ENCODE data around the gene MAMLD1. TPM values are rescaled to one million over a fixed set of nuclear protein-coding genes. Genes with fewer than 3 reads are reported as not detected.

The MAMLD1 gene
- total RNA-seq, 1 experiment from 2014 or later = 0.43 TPM

GRCh38 chrX:150464001-150464400 is 100.9 kb downstream of the MAMLD1 start:
- DNase-seq = no peak
- H3K36me3 ChIP-seq = no peaks in the 10 kb centered on the region
- H3K4me3 ChIP-seq = no peak overlapping the region
- H3K9me3 ChIP-seq = no peaks in the 10 kb centered on the region
- H3K27me3 ChIP-seq = no peaks in the 10 kb centered on the region

DNA sequence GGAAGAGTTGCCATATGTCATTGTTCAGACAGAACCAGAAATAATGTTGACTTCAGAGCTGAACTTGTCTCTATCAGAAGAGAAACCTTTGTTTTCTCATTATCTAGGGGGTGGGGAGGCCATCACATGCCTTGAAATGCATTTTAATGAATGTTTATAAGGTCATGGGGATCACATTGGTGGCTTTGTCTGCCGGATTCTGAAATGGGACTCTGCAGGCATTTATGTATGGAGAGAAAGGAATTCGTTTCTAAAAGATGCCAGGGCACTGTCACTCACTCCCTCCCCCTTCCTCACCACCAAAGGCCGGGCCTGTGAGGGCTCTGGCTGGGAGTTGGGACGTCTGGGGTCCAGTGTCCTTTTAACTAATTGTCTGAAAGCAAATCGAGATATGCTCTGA is 102.2 kb downstream of the MAMLD1 start:
- H3K27me3 ChIP-seq = no peaks in the 10 kb centered on the region

GRCh38 chrX:150465881-150466775 is 103.0 kb downstream of the MAMLD1 start:
- Histone ChIP-seq H3K9me3 (no peaks in the 10 kb centered on the region), H3K4me3 (no peak overlapping the region), H3K36me3 (no peaks in the 10 kb centered on the region), H3K27me3 (no peaks in the 10 kb centered on the region)
- no peak for DNase-seq

More for the DNA sequence above, 102.2 kb downstream of the MAMLD1 start:
- H3K4me3 ChIP-seq = no peak overlapping the region
- DNase-seq = no peak
- no peaks in the 10 kb centered on the region for H3K9me3 ChIP-seq
- no peaks in the 10 kb centered on the region for H3K36me3 ChIP-seq

DNA sequence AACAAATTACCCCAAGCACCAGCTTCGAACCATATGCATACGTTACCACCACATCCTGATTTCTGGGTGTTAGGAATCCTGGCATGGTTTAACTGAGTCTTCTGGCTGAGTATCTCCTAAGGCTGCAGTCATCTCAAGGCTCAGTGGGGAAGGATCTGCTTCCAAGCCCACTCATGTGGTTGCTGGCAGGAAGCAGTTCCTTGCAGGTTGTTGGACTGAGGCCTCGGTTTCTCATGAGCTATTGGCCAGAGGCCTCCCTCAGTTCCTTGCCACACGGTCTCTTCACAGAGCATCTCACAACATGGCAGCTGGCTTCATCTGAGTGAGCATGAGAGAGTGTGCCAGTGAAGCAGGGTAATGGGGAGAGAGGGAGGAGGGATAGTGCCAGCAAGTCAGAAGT is 109.2 kb downstream of the MAMLD1 start:
- no peaks in the 10 kb centered on the region for H3K9me3 ChIP-seq
- no peaks in the 10 kb centered on the region for H3K27me3 ChIP-seq
- no peak for DNase-seq
- H3K4me3 ChIP-seq = no peak overlapping the region
- H3K36me3 ChIP-seq = no peaks in the 10 kb centered on the region

DNA sequence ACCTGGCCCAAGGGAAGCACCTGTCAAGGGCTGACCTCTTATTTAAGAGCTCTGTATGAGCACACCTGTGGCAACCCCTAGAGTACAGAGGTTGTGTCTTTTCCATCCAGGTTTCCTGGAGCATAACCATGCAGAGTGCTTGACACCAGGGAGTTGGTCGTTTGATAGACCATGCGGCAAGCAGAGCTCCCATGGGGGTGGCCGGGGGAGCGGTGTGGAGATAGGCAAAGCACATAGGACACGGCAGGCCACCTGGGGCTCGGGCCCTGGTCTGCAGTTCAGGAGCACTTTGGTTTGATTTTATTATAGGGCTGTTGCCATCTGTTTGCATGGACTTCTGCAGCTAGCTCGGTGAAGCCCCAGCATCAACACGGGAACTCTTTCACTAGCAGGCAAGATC is 110.3 kb downstream of the MAMLD1 start:
- no peaks in the 10 kb centered on the region for H3K36me3 ChIP-seq
- H3K27me3 ChIP-seq = no peaks in the 10 kb centered on the region
- no peak for DNase-seq
- H3K4me3 ChIP-seq = no peak overlapping the region
- no peaks in the 10 kb centered on the region for H3K9me3 ChIP-seq

GRCh38 chrX:150475461-150475860 is 112.3 kb downstream of the MAMLD1 start:
- Histone ChIP-seq H3K9me3 (no peaks in the 10 kb centered on the region), H3K36me3 (no peaks in the 10 kb centered on the region), H3K4me3 (no peak overlapping the region), H3K27me3 (no peaks in the 10 kb centered on the region)
- DNase-seq = no peak

GRCh38 chrX:150476164-150476699 is 113.1 kb downstream of the MAMLD1 start:
- H3K27me3 ChIP-seq = no peaks in the 10 kb centered on the region
- H3K36me3 ChIP-seq = no peaks in the 10 kb centered on the region
- H3K4me3 ChIP-seq = no peak overlapping the region
- no peaks in the 10 kb centered on the region for H3K9me3 ChIP-seq
- DNase-seq = no peak

DNA sequence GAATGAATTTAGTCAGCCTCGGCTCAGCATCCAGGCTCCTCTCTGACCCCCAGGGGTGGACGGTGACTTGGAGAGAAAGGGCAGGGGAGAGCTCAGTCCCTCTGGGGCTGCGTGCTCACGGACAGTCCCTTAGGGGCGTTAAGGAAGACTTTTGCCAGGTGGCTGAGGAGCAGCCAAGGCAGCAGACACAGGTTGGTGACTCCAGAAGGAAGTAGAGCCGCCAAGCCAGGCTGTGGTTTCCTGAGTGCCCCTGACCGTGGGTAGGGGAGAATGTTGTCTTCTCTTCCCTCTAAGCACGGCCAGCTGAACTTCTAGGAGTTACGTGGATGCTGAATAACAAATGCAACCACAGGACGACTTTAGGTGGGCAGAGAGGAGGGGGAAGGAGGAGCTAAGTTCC is 114.3 kb downstream of the MAMLD1 start:
- no peaks in the 10 kb centered on the region for H3K9me3 ChIP-seq
- H3K27me3 ChIP-seq = no peaks in the 10 kb centered on the region

GRCh38 chrX:150478496-150479492 is 115.7 kb downstream of the MAMLD1 start:
- Histone ChIP-seq H3K36me3 (no peaks in the 10 kb centered on the region), H3K27me3 (no peaks in the 10 kb centered on the region), H3K4me3 (no peak overlapping the region), H3K9me3 (no peaks in the 10 kb centered on the region)
- DNase-seq = no peak

More for the DNA sequence above, 114.3 kb downstream of the MAMLD1 start:
- DNase-seq = no peak
- H3K36me3 ChIP-seq = no peaks in the 10 kb centered on the region
- H3K4me3 ChIP-seq = no peak overlapping the region

DNA sequence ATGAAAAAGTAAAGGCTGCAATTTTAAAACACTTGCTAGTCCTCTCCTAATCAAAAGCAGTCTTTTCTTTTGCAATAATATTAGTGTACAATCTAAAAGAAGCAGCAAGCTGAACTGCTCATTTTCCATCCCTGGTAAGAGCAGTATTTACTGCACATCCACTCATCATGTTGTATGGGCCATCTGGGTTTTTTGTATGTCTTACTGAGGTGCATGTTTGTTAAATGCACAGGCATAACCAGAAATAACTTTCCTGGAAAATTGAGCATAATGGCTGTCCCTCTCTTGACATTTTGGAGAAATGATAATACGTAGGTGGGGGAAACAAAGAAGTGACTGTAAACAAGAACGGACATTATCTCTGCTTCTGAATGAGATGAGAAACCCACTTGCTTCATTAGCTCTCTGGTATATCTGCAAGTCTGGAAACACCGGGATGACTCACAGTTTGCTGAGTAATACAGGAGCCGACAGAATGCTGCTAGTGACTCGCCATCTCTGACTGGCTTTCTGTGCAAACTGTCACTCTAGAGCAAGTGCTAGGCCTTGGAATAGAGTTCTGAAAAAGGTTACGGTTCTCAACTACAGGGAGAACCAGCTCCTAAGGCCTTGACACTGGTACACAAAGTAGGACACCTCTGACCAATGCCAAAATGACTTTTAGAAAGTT is 119.6 kb downstream of the MAMLD1 start:
- no peak overlapping the region for H3K4me3 ChIP-seq
- H3K27me3 ChIP-seq = no peaks in the 10 kb centered on the region
- H3K36me3 ChIP-seq = no peaks in the 10 kb centered on the region
- peak; percentile 53 for DNase-seq
- no peaks in the 10 kb centered on the region for H3K9me3 ChIP-seq

GRCh38 chrX:150483356-150483985 is 120.4 kb downstream of the MAMLD1 start:
- H3K9me3 ChIP-seq = no peaks in the 10 kb centered on the region
- H3K27me3 ChIP-seq = no peaks in the 10 kb centered on the region
- H3K4me3 ChIP-seq = no peak overlapping the region
- no peak for DNase-seq
- H3K36me3 ChIP-seq = no peaks in the 10 kb centered on the region

GRCh38 chrX:150486011-150486410 is 122.9 kb downstream of the MAMLD1 start:
- Histone ChIP-seq H3K36me3 (no peaks in the 10 kb centered on the region), H3K27me3 (no peaks in the 10 kb centered on the region), H3K4me3 (no peak overlapping the region), H3K9me3 (no peaks in the 10 kb centered on the region)
- DNase-seq = peak; percentile 29

GRCh38 chrX:150487369-150488094 is 124.4 kb downstream of the MAMLD1 start:
- no peaks in the 10 kb centered on the region for H3K36me3 ChIP-seq
- no peak for DNase-seq
- H3K4me3 ChIP-seq = no peak overlapping the region
- H3K27me3 ChIP-seq = no peaks in the 10 kb centered on the region
- no peaks in the 10 kb centered on the region for H3K9me3 ChIP-seq

- DNase-seq = no peak
- Histone ChIP-seq H3K36me3 (no peaks in the 10 kb centered on the region), H3K9me3 (no peaks in the 10 kb centered on the region), H3K4me3 (no peak overlapping the region), H3K27me3 (no peaks in the 10 kb centered on the region)
These were observed 126.4 kb downstream of the MAMLD1 start for GRCh38 chrX:150489359-150490015.

GRCh38 chrX:150495496-150495895 is 132.4 kb downstream of the MAMLD1 start:
- no peak overlapping the region for H3K4me3 ChIP-seq
- H3K27me3 ChIP-seq = no peaks in the 10 kb centered on the region
- H3K36me3 ChIP-seq = no peaks in the 10 kb centered on the region
- no peaks in the 10 kb centered on the region for H3K9me3 ChIP-seq
- no peak for DNase-seq
